ENCODE data around the gene SLAMF6.

The SLAMF6 gene

DNA sequence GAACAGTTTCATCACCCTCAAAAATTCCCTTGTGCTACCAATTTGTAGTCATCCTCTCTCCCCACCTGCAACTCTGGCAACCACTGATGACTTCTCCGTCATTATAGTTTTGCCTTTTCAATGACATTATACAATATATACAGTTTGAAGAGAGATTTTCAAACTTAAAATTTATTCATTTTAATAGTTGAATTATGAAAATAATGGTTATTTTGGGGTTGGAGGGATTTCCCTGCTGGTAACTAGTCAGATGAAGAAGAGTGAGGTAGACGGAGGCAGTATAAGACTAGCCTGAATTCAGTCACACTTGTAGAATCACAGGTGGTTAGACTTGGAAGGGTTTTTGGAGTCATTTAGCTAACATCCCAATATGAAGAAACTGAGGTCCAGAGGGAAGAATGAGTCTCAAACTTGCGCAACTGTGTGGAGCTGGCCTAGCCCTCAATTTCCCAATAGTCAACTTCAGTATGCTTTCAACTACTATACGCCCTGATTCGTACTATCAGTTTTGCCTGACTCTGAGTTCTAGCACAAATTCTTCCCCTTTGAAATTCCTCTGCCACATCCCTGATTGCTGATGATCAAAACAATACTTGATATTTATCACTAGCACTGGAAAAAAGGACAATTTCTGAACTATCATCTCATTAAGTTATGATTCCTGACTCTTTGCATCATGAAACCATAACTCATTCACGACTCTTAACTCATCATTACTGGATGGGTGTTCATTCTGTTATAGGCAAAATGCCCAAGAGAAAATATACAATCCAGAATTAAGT, 68.5 kb downstream of the SLAMF6 start:
- TF ChIP-seq POLR2AphosphoS5 (IDR thresholded peaks at IDR 0.05; ENCODE audit: low read depth, low read length) (peak; percentile 14; the same call in 1 of the 2 replicates), POLR2A (IDR thresholded peaks at IDR 0.05; ENCODE audit: low read depth, low read length) (peak; percentile 55), TAF1 (IDR thresholded peaks at IDR 0.05; ENCODE audit: borderline replicate concordance, low read depth, low read length) (no peak)
- DNase-seq (ENCODE audit: insufficient read length): no peak
- FAIRE-seq: no peak

DNA sequence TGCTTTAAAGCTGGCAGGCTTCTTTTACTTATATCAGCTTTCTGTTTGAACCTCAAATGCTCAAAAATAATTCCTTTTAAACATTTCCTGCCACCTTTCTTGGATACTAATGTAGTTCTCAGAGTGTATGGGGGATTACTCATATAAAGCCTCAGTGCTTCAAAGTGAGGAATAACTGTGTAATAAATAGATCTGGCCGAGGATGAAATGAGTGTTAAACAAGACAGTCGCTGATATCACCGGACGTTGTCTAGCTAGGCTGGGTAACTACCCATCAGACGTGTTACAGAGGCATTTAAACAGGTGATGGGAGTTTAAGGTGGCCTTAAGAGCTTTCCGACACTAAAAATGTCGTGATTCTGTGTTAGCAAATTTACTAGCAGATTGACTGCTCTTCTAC, 69.6 kb downstream of the SLAMF6 start:
- TF ChIP-seq POLR2AphosphoS5 (IDR thresholded peaks at IDR 0.05; ENCODE audit: low read depth, low read length) (no peak), TAF1 (IDR thresholded peaks at IDR 0.05; ENCODE audit: borderline replicate concordance, low read depth, low read length) (no peak), POLR2A (IDR thresholded peaks at IDR 0.05; ENCODE audit: low read depth, low read length) (no peak)
- FAIRE-seq: peak; percentile 89
- DNase-seq (ENCODE audit: insufficient read length): no peak

DNA sequence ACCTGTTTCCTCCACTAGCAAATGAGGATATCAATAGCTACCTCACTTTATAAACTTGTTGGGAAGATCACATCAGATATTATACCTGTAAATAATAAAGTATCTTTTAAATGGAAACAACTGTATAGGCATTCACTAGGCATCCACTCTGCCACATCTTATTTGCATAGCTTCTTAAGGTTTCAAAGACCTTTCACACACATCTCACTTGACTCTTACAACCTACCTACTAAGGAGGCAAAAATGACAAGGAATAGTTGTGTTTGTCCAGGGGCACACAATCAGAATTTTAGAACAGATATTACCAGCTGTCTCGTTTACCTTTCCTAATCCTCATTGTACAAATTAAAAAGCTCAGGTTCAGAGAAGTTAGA, 71.2 kb downstream of the SLAMF6 start:
- FAIRE-seq: peak; percentile 92
- no peak for DNase-seq (ENCODE audit: insufficient read length)

DNA sequence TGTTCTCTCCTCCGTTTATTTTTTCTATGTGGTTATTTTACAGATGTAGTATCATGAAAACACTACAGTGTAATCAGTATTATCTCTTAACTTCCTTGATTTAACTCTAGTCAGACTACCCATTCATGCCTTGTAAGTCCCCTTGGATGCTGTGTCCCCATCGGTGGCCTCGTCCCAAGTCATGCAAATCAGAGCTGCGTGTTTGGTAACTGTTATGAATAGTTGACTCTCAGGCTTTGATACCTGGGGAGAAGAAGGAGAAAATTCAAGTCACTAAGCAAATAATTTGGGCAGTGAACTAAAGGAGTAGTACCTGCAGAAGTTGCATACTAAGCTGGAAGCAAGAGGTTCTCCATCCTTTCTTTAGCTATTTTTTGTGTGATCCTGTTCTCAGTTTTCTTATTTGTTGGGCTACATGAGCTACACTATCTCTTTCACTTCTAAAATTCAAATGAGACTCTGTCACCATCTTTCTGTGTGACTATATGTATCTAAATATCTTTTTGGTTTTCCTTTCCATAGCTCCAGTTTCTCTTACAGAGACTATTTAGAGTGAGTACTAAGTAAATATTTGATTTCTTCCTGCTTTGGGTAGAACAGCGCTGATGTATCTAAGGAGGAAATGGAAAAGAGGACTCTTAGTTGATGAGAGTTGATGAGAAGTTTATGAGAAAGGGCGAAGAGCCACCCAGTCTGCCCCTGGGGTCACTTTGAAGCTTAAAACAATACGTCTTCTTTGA, 71.8 kb downstream of the SLAMF6 start:
- FAIRE-seq: no peak
- TF ChIP-seq TAF1 (IDR thresholded peaks at IDR 0.05; ENCODE audit: borderline replicate concordance, low read depth, low read length): no peak
- TF ChIP-seq POLR2AphosphoS5 (IDR thresholded peaks at IDR 0.05; ENCODE audit: low read depth, low read length): no peak
- TF ChIP-seq POLR2A (IDR thresholded peaks at IDR 0.05; ENCODE audit: low read depth, low read length): no peak
- no peak for DNase-seq (ENCODE audit: insufficient read length)

More for the DNA sequence above, 71.2 kb downstream of the SLAMF6 start:
- TF ChIP-seq POLR2A (IDR thresholded peaks at IDR 0.05; ENCODE audit: low read depth, low read length): no peak

DNA sequence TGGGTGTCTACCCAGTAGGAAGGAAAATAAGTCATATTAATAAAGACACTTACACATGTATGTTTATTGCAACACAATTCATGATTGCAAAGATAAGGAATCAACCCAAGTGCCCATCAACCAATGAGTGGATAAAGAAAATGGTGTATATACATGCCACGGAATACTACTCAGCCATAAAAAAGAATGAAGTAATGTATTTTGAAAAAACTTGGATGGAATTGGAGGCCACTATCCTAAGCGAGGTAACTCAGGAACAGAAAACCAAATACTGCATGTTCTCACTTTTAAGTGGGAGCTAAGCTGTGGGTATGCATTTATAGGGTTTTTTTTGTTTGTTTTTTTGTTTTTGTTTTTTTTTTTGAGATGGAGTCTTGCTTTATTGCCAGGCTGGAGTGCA, 73.6 kb downstream of the SLAMF6 start:
- no peak for TF ChIP-seq POLR2AphosphoS5 (IDR thresholded peaks at IDR 0.05; ENCODE audit: low read depth, low read length)
- no peak for TF ChIP-seq POLR2A (IDR thresholded peaks at IDR 0.05; ENCODE audit: low read depth, low read length)
- TF ChIP-seq TAF1 (IDR thresholded peaks at IDR 0.05; ENCODE audit: borderline replicate concordance, low read depth, low read length): no peak
- no peak for DNase-seq (ENCODE audit: insufficient read length)
- no peak for FAIRE-seq

DNA sequence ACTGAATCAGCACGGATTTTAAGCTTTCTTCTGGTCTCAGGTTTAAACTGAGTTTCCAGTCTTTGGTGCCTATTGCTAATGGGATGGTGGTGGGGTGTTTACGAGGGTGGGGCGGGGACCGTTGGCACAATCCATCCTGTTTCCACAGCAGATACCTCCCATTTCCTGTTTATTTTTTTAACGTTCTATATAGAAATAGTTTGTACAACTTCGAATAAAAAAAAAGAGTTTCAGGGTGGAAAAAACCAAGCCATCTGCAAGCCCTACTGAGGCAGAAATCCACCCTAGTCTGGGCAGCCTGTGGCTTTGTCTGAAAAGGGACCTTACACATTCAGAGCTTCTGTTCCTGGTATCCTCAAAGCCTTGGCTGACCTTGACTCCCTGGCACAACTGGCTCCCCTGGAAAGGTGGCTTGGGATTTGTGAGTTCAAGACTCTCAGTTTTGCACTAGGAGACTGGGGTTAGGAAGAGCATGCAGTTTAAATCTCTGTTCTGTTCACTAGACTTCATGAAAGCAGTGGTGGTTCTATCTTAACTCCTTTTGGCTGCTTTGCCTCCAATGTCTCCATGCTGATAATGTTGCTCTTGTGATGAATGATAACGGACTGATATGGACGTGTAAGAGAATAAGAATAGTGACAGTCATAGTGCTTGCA, 76.0 kb downstream of the SLAMF6 start:
- FAIRE-seq: peak; percentile 80
- no peak for DNase-seq (ENCODE audit: insufficient read length)
- TF ChIP-seq TAF1 (IDR thresholded peaks at IDR 0.05; ENCODE audit: borderline replicate concordance, low read depth, low read length) (no peak), POLR2A (IDR thresholded peaks at IDR 0.05; ENCODE audit: low read depth, low read length) (no peak), POLR2AphosphoS5 (IDR thresholded peaks at IDR 0.05; ENCODE audit: low read depth, low read length) (no peak)

DNA sequence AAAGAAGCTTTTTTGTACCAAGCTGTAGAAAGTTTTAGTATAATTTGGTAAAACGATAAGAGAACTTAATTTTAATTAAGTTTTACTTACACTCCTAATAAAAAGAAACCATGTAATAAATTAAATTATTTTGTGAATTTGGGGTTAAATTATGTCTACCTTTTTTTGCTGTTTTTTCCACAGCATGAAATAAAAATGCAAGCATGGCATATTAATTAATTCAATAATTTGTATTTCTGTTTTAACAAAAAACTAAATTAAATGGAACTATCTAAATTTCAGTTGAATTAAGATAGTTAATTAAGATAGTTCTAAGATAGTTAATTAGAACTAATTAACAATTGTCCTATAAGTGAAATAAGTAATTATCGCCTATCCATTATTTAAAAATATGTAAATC, 83.3 kb downstream of the SLAMF6 start:
- TF ChIP-seq TAF1 (IDR thresholded peaks at IDR 0.05; ENCODE audit: borderline replicate concordance, low read depth, low read length) (no peak), POLR2AphosphoS5 (IDR thresholded peaks at IDR 0.05; ENCODE audit: low read depth, low read length) (no peak), POLR2A (IDR thresholded peaks at IDR 0.05; ENCODE audit: low read depth, low read length) (no peak)
- DNase-seq (ENCODE audit: insufficient read length) (no peak), FAIRE-seq (no peak)

DNA sequence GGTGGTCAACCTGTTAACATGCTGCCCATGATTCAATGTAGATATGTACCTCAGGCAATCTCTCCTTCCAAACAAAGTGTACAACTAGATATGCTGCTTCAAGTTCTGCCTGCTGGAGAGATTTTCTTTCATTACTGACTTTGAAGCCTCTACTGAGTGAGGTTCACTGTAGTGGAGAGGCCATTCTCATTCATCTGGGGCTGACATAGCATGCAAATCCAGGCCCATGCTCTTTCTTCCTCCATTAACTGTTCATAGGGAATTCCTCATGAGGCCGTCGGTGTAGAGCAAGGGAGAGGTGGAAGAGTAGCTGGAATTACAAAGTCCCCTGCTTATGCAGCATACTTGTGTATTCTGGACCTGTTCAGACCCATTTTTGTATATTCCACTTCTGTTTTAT, 84.1 kb downstream of the SLAMF6 start:
- DNase-seq (ENCODE audit: insufficient read length) (no peak), FAIRE-seq (peak; percentile 46)
- no peak for TF ChIP-seq POLR2AphosphoS5 (IDR thresholded peaks at IDR 0.05; ENCODE audit: low read depth, low read length)
- TF ChIP-seq POLR2A (IDR thresholded peaks at IDR 0.05; ENCODE audit: low read depth, low read length): no peak
- no peak for TF ChIP-seq TAF1 (IDR thresholded peaks at IDR 0.05; ENCODE audit: borderline replicate concordance, low read depth, low read length)

DNA sequence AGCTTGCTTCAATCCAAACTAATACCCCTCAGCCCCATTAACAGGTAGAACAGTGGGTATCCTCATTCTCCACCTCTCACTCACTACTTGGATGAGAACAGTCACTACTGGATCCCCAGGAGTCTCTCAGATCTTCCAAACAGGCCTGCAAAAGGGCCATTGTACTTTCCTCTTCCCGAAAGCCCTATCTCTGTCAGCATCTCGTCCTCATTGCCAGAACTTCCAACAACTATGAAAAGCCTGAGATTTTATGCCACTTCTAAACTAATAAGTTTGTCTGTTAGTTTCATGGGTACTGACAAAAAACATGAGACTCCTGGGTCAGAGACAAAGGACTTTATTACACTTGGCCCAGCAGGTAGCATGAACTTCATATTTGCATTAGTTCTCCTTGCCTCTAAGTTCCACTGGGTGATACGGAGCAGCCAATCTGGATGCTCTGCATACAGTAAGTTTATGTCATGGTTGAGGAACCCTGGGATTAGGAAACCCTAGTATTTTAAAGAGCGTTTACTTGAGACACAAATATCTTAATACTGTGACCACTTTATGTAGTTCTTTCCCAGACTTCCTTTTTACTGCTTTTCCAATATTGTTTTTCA, 84.6 kb downstream of the SLAMF6 start:
- DNase-seq (ENCODE audit: insufficient read length): no peak
- no peak for TF ChIP-seq POLR2A (IDR thresholded peaks at IDR 0.05; ENCODE audit: low read depth, low read length)
- no peak for TF ChIP-seq POLR2AphosphoS5 (IDR thresholded peaks at IDR 0.05; ENCODE audit: low read depth, low read length)
- no peak for TF ChIP-seq TAF1 (IDR thresholded peaks at IDR 0.05; ENCODE audit: borderline replicate concordance, low read depth, low read length)
- peak; percentile 21 for FAIRE-seq

DNA sequence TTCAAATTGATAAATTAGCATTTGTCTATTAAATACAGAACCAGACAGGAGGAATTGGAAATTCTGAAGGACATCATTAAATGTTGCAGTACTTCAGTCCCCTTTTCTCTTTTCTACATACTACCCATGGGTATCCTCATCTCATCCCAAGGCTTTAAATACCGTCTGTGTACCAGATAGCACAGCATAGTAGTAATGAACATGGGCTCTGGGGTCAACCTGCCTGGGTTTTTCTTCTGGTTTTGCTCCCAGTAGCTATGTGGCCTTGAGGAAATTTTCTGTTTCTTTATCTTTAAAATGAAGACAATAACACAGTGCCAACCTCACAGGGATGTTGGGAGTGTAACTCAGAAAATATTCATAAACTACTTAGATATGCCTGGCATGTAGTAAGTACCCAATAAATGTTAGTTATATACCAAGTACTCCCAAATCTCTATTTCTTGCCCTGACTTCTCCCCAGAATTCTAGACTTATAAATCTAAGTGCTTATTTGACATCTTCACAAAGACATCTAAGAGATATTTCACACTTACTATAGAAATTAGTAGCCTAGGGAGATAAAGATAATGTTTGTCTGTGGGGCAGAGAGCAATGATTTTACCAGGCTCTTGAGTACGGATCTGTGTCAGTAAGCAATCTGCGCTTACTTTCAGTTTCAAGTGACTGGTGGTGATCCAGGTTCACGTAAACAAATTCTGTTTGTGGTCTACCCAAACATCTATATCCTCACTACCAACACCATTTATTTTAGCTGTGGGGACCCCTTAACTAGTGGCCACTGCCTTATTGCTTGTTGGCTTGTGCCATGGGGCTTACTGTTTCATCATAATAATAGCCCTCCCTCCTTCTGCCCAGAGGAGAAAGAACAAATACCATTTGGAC, 85.4 kb downstream of the SLAMF6 start:
- FAIRE-seq: peak; percentile 89

More for the DNA sequence above, 85.4 kb downstream of the SLAMF6 start:
- no peak for DNase-seq (ENCODE audit: insufficient read length)
- TF ChIP-seq POLR2AphosphoS5 (IDR thresholded peaks at IDR 0.05; ENCODE audit: low read depth, low read length) (no peak), POLR2A (IDR thresholded peaks at IDR 0.05; ENCODE audit: low read depth, low read length) (no peak), TAF1 (IDR thresholded peaks at IDR 0.05; ENCODE audit: borderline replicate concordance, low read depth, low read length) (no peak)

Data from GM12892 (cell line).